ENCODE data around the gene CATSPER2. TPM values are rescaled to one million over a fixed set of nuclear protein-coding genes. Genes with fewer than 3 reads are reported as not detected.
"Not testable (repeated sequence)": the region's sequence is repeated elsewhere in the genome, so short reads cannot be mapped to it uniquely, and the experiment has no call there.

The CATSPER2 gene
- total RNA-seq, 1 donor from 2014 or later = 10.7 TPM

DNA sequence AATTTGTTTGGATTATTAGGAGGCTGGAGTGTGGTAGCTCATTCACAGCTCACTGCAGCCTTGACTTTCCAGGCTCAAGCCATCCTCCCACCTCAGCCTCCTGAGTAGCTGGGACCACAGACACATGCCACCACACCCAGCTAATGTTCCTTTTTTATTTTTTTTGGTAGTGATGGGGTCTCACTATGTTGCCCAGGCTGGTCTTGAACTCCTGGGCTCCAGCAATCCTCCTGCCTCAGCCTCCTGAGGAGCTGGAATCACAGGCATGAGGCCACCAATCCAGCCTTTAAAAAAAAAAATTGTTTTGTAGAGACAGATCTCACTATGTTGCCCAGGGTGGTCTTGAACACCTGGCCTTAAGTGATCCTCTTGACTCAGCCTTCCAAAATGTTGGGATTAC, 21.7 kb downstream of the CATSPER2 start:
- H3K4me3 Mint-ChIP-seq (ENCODE audit: low read depth); H3K27ac Mint-ChIP-seq; H3K4me1 Mint-ChIP-seq (ENCODE audit: low read depth); H3K27me3 Mint-ChIP-seq; H3K9me3 Mint-ChIP-seq (ENCODE audit: low read depth); H3K36me3 Mint-ChIP-seq (ENCODE audit: insufficient read depth); DNase-seq (ENCODE audit: low spot score, unreplicated experiment): not testable (repeated sequence)

DNA sequence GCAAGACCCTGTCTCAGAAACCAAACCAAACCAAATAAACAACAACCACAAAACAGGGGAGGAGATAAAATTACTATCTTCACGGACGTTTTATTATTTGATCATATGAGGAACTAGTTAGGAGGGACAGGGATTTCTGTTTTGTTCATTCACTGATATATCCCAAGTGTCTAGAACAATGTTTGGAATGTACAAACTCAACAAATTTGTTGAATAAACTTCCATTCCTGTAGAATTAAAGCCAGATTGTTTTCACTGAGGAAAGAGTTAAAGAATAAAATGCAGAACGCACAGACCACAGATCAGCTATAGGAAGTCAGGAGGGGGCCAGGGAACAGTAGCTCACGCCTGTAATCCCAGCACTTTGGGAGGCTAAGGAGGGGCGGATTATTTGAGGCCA, 23.5 kb downstream of the CATSPER2 start:
- no peaks in the 10 kb centered on the region for H3K36me3 Mint-ChIP-seq (ENCODE audit: insufficient read depth)
- TF ChIP-seq, protein P1, sequence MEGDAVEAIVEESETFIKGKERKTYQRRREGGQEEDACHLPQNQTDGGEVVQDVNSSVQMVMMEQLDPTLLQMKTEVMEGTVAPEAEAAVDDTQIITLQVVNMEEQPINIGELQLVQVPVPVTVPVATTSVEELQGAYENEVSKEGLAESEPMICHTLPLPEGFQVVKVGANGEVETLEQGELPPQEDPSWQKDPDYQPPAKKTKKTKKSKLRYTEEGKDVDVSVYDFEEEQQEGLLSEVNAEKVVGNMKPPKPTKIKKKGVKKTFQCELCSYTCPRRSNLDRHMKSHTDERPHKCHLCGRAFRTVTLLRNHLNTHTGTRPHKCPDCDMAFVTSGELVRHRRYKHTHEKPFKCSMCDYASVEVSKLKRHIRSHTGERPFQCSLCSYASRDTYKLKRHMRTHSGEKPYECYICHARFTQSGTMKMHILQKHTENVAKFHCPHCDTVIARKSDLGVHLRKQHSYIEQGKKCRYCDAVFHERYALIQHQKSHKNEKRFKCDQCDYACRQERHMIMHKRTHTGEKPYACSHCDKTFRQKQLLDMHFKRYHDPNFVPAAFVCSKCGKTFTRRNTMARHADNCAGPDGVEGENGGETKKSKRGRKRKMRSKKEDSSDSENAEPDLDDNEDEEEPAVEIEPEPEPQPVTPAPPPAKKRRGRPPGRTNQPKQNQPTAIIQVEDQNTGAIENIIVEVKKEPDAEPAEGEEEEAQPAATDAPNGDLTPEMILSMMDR (IDR thresholded peaks at IDR 0.05; ENCODE audit: unreplicated experiment) = no peak
- H3K4me1 Mint-ChIP-seq (ENCODE audit: low read depth) = no peaks in the 10 kb centered on the region
- H3K27ac Mint-ChIP-seq = no peak overlapping the region
- no peak for DNase-seq (ENCODE audit: low spot score, unreplicated experiment)
- H3K4me3 Mint-ChIP-seq (ENCODE audit: low read depth) = no peak overlapping the region
- H3K9me3 Mint-ChIP-seq (ENCODE audit: low read depth) = no peaks in the 10 kb centered on the region
- H3K27me3 Mint-ChIP-seq = peaks cover 2% of the 10 kb centered on the region

DNA sequence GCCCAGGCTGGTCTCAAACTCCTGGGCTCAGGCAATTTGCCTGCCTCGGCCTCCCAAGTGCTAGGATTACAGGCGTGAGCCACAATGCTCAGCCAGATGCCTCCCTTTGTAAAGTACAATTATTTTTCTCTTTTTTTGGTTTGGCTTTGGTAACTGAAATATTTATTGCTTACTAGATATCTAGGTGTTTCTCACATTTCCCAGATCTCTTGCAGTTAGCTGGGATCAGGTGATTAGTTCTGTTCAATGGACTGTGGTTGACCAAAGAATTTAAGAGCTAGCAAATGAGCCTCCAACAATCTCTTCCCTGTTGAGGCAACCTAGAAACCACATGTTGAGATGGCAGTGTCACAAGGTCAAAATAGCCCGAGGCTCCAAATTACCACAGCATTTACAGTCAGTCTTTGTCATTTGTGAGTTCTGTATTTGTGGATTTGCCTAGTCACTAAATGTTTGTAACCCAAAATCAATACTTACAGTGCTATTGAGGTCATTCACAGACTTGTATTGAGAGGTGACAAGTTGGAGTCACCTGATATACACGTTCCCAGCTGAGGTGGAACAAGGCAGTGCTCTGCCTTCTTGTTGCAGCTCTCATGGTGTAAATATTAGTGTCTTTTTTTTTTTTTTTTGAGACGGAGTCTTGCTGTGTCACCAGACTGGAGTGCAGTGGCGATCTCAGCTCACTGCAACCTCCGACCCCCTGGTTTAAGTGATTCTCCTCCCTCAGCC, 26.4 kb downstream of the CATSPER2 start:
- not testable (repeated sequence) for DNase-seq (ENCODE audit: low spot score, unreplicated experiment); H3K9me3 Mint-ChIP-seq (ENCODE audit: low read depth); H3K27me3 Mint-ChIP-seq; H3K27ac Mint-ChIP-seq; H3K36me3 Mint-ChIP-seq (ENCODE audit: insufficient read depth); H3K4me3 Mint-ChIP-seq (ENCODE audit: low read depth); H3K4me1 Mint-ChIP-seq (ENCODE audit: low read depth)

DNA sequence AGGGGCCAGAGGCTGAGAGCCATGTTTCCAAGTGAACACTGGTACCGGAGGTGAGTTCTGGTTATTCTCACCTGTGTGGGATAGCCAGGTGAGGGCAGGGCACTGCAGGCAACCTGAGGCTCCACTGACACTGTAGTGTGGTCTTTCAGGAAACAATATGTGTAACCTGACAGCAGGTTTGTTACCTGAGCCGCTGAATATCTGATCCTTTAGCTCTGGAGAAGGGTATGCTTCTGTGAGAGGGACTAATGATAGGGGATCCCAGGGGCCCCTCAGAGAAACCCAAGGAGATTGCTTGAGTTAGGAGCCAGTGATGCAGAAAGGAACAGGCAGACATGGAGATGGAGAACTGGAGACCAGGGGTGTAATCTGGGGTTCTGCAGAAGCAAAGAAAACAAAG, 29.9 kb downstream of the CATSPER2 start, which contains the start of gene STRC:
STRC (minus strand) TSS at position 101 of the 400 bp plus-strand sequence; CDS start at position 23, 78 bp downstream.
- H3K36me3 Mint-ChIP-seq (ENCODE audit: insufficient read depth); H3K4me1 Mint-ChIP-seq (ENCODE audit: low read depth); H3K27ac Mint-ChIP-seq; H3K4me3 Mint-ChIP-seq (ENCODE audit: low read depth); H3K27me3 Mint-ChIP-seq; DNase-seq (ENCODE audit: low spot score, unreplicated experiment); H3K9me3 Mint-ChIP-seq (ENCODE audit: low read depth): not testable (repeated sequence)

DNA sequence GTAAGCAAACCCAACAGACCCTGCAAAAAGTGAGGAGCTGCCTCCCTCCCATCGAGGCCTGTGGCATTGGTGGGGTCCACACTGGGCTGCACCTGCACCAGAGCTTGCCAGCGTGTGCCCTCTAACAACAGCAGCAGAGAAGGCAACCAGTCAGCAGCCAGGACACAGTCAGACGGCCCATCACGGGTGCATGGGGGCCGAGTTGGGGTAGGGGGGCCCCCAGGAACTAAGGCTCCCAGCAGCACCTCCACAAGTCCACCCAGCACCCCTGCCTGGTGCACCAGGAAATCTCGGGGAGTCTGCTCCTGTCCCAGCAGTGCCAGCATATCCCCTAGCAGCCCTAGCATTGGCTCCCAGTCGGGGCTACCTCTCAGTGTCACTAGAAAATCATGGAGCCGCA, 30.9 kb downstream of the CATSPER2 start:
- not testable (repeated sequence) for DNase-seq (ENCODE audit: low spot score, unreplicated experiment)

DNA sequence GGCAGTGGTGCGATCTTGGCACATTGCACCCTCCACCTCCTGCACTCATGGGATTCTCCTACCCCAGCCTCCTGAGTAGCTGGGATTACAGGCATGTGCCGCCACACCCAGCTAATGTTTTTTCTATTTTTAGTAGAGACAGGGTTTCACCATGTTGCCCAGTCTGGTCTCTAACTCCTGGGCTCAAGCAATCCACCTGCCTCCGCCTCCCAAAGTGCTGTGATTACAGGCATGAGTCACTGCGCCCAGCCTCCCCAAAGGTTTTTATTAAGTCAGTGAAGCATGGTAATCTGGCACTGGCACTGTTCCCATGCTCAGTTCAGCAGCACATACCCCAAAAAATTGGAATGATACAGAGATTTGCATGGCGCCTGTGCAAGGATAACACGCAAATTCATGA, 46.4 kb downstream of the CATSPER2 start:
- H3K27ac Mint-ChIP-seq; H3K4me3 Mint-ChIP-seq (ENCODE audit: low read depth): not testable (repeated sequence)

More for the DNA sequence above, 30.9 kb downstream of the CATSPER2 start:
- H3K4me1 Mint-ChIP-seq (ENCODE audit: low read depth); H3K36me3 Mint-ChIP-seq (ENCODE audit: insufficient read depth); H3K27me3 Mint-ChIP-seq; H3K27ac Mint-ChIP-seq; H3K9me3 Mint-ChIP-seq (ENCODE audit: low read depth); H3K4me3 Mint-ChIP-seq (ENCODE audit: low read depth): not testable (repeated sequence)

DNA sequence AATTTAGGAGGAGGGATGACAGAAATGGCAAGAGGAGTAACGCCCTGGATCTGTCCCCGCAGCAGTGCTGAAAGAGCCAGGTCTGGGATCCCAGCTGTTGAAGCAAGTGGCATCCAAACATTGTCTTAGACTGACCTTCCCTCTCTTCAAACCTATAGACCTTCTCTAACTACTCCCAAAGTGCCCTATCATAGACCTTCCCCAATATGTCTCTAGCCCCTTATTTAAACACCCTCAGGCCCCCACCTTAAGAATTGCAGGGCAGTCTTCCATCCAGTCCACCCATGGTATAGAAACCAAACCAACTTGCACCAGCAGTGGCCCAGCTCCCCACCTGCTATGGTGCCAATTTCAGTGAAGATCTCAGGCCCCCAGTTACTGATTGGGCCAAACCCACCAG, 48.4 kb downstream of the CATSPER2 start:
- not testable (repeated sequence) for H3K36me3 Mint-ChIP-seq (ENCODE audit: insufficient read depth); H3K9me3 Mint-ChIP-seq (ENCODE audit: low read depth); DNase-seq (ENCODE audit: low spot score, unreplicated experiment); H3K27ac Mint-ChIP-seq; H3K4me1 Mint-ChIP-seq (ENCODE audit: low read depth); H3K4me3 Mint-ChIP-seq (ENCODE audit: low read depth)
- peaks cover 42% of the 10 kb centered on the region for H3K27me3 Mint-ChIP-seq

More for the DNA sequence above, 46.4 kb downstream of the CATSPER2 start:
- H3K4me1 Mint-ChIP-seq (ENCODE audit: low read depth); H3K9me3 Mint-ChIP-seq (ENCODE audit: low read depth); DNase-seq (ENCODE audit: low spot score, unreplicated experiment); H3K36me3 Mint-ChIP-seq (ENCODE audit: insufficient read depth): not testable (repeated sequence)
- H3K27me3 Mint-ChIP-seq = peaks cover 35% of the 10 kb centered on the region

DNA sequence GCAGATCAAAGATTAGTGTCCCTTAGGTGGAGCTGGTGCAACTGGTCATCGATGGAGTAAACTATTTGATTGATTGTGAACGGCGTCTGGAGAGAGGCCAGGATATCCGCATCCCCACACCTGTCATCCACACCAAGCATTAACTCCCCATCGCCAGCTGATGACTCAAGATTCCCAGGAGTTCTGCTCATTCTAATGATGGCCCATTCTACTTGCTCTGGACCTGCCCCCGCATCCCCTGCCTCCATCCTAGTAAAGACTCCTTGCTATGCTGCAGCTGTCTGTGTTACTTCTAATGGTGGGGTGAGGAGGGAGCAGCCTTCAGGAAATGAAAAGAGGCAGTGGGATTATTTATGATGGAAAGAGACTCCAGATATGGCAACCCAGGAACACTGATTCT, 49.5 kb downstream of the CATSPER2 start:
- H3K4me1 Mint-ChIP-seq (ENCODE audit: low read depth); H3K9me3 Mint-ChIP-seq (ENCODE audit: low read depth); H3K27ac Mint-ChIP-seq; H3K4me3 Mint-ChIP-seq (ENCODE audit: low read depth); H3K36me3 Mint-ChIP-seq (ENCODE audit: insufficient read depth); DNase-seq (ENCODE audit: low spot score, unreplicated experiment): not testable (repeated sequence)
- peaks cover 39% of the 10 kb centered on the region for H3K27me3 Mint-ChIP-seq

DNA sequence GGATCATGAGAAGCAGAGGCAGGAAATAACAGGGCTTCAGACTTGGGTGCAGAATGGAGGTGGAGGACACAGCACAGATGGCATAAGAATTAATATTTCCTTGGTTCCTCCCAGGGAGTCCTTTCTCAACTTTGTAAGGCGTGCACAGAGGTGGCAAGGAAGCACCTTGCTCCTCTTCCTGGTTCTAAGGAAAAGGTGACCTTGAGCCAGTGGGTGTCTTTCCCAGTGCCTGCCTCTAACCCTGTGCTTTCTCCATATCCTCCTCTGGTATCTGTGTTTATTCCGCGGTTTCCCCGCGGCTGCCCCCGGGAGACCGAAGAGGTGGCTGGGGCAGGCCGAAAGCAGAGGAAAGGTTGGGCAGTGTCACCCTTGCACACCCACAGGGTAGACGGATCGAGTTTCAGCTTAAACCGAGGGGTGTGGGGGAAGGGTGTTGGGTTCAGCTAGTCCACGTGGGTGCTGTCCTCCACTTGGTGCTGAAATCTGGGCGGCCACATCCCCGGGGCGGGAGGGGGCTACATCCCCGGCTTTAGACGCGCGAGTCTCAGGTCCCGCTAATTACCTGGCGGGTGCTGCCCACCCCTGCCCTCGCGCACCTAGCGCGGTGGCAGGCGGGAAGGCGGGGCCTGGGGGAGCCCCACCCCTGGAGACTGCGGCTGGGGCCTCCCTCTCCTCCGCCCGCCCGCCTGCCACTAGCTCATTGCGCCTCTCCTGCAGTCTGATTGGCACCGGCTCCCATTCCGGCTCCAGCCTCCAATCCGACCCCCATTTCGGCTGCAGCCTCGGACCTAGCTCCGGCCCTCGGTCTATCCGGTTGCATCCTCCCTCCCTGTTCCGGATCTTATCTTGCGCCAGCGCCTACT, 55.1 kb downstream of the CATSPER2 start, which contains the start of gene CKMT1B:
CKMT1B (plus strand) TSS at position 700 of the 863 bp plus-strand sequence. CDS start 192 bp downstream, outside the sequence.
- not testable (repeated sequence) for H3K4me3 Mint-ChIP-seq (ENCODE audit: low read depth); H3K9me3 Mint-ChIP-seq (ENCODE audit: low read depth); H3K36me3 Mint-ChIP-seq (ENCODE audit: insufficient read depth); DNase-seq (ENCODE audit: low spot score, unreplicated experiment); H3K4me1 Mint-ChIP-seq (ENCODE audit: low read depth); H3K27ac Mint-ChIP-seq
- H3K27me3 Mint-ChIP-seq = peaks cover 14% of the 10 kb centered on the region

DNA sequence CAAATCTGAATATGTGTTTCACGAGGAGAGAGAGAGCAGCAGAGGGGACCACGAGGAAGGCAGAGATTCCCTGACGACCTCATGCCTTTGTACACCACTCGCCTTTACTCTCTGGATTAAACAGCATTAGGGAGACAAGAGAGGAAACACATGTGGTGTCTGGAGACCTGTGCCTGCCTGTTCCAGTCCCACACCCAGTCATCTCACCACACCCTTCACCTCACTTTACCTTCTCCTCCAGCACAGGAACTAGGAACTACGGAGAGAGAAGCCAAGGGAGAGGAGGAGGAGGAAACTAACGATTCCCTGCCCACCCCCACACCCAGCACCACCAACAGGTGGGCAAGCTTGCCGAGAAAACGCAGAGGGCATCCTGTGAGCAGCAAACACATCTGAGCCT, 55.8 kb downstream of the CATSPER2 start:
- DNase-seq (ENCODE audit: low spot score, unreplicated experiment); H3K9me3 Mint-ChIP-seq (ENCODE audit: low read depth); H3K36me3 Mint-ChIP-seq (ENCODE audit: insufficient read depth); H3K4me3 Mint-ChIP-seq (ENCODE audit: low read depth); H3K27ac Mint-ChIP-seq; H3K4me1 Mint-ChIP-seq (ENCODE audit: low read depth): not testable (repeated sequence)
- H3K27me3 Mint-ChIP-seq = peaks cover 12% of the 10 kb centered on the region

DNA sequence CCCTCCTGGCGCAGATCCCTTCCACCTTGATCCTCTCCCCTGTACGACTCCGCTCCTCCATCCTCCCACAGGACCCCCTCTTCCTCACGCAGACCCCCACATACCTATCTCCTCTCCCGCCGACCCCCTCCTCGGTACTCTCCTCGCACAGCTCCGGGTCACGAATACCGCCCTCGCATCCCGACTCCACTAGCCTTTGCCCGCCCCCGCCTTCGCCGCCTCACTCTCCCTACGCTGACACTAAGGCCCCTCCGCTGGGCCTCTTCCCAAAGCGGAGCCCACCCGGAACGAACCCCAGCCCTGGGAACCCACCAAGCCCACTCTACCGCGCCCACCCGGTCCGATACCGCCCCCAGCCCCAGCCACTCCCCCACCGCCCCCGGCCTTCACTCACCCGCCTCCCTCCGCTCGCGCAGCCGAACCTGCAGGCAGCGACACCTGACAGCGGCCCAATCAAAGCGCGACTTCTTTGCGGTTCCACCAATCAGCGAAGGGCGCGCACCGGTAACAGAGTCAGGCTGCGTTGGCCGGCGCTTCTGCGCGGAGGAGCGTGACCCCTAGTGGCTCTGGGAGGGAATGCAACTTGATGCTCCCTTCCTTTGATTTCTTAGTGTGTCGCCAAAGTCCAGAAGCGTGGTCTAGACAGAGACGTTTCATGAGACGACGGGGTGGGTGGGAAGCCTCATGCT, 58.7 kb downstream of the CATSPER2 start, which contains the start of gene PPIP5K1:
PPIP5K1 (minus strand) TSS at position 431 of the 689 bp plus-strand sequence. CDS start 5,704 bp downstream, outside the sequence.
- H3K27ac Mint-ChIP-seq; H3K4me1 Mint-ChIP-seq (ENCODE audit: low read depth); DNase-seq (ENCODE audit: low spot score, unreplicated experiment); H3K27me3 Mint-ChIP-seq; H3K9me3 Mint-ChIP-seq (ENCODE audit: low read depth); H3K36me3 Mint-ChIP-seq (ENCODE audit: insufficient read depth); H3K4me3 Mint-ChIP-seq (ENCODE audit: low read depth): not testable (repeated sequence)

Measured in progenitor cell of endocrine pancreas (in vitro differentiated cells).